Cardiac fibroblast (primary cell): ENCODE data around the gene TGFBI.
A peak's percentile ranks its signal among the peaks of the same experiment; 100 is the strongest.

Experiments
- DNase-seq, 2 donors: peaks; one replicate each; pipeline versions ENCODE4 v3.0.0 to v3.0.0-alpha.2; 2010; ENCODE audit warnings: low read depth in 2 of 2
- H3K4me3 ChIP-seq, 2 donors: replicated peaks in 1 of 2; 1 replicate in 1 of 2; 2 replicates in 1 of 2; pipeline ENCODE4 v1.5.1; 2011; ENCODE audit warnings: low read depth in 2 of 2, low read length in 2 of 2, mild to moderate bottlenecking in 2 of 2, moderate library complexity in 1 of 2
- TF ChIP-seq, protein P1 (sequence below): IDR thresholded peaks from one replicate; pipeline ENCODE4 v1.5.1; 2011; ENCODE audit warnings: low read depth, mild to moderate bottlenecking, low read length, inconsistent platforms

TGFBI gene

GRCh38 chr5:136030956-136031611 is 2.3 kb downstream of the TGFBI start:
- DNase-seq, result no peak
- peak overlapping the region; percentile 18 to 80 for H3K4me3 ChIP-seq
- TF ChIP-seq, protein P1, sequence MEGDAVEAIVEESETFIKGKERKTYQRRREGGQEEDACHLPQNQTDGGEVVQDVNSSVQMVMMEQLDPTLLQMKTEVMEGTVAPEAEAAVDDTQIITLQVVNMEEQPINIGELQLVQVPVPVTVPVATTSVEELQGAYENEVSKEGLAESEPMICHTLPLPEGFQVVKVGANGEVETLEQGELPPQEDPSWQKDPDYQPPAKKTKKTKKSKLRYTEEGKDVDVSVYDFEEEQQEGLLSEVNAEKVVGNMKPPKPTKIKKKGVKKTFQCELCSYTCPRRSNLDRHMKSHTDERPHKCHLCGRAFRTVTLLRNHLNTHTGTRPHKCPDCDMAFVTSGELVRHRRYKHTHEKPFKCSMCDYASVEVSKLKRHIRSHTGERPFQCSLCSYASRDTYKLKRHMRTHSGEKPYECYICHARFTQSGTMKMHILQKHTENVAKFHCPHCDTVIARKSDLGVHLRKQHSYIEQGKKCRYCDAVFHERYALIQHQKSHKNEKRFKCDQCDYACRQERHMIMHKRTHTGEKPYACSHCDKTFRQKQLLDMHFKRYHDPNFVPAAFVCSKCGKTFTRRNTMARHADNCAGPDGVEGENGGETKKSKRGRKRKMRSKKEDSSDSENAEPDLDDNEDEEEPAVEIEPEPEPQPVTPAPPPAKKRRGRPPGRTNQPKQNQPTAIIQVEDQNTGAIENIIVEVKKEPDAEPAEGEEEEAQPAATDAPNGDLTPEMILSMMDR, result no peak

DNA sequence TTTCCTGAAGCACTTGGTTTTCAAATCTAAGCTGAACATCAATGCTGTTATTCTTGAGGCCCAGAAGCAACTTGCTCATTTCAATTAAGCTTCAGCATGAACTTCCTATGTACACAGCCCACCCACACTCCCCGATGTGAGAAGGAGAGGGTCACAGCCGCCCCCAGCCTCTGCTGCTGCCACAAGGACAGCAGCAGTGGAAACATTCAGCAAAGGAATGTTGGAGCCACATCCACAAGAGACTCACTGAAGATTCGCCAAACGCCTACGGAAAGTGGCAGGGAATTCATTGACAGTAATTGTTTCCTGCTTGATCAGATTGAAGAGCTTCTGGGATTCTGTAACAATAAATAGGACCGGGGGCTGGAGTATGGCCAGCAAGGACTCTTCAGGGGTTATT is 2.9 kb downstream of the TGFBI start:
- DNase-seq, result no peak
- H3K4me3 ChIP-seq, result peak overlapping the region in 1 of 2 donors; percentile 80
- TF ChIP-seq, protein P1, result no peak

- peak; percentile 84 to 96 for DNase-seq
- H3K4me3 ChIP-seq, result no peak overlapping the region
- TF ChIP-seq, protein P1, result no peak
Measured at GRCh38 chr5:136032564-136032963, 3.8 kb downstream of the TGFBI start.

DNA sequence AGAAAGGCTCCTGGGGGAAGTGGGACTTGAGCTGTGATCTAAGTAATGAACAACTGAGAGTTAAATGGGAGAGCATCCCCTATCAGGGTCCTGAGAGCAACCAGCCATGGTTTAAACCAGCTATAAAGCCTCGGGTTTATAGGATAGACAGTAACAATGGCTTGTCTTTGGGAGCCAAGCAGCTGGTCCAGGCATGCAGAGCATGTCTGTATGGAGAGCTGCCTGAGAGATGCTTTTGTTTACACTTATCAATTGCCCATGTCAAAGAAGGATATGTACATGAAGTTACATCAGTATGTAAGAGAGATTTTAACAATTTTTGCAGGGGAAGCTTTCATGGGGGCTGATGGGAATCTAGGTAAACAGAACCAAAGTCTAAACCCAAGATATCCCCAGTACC is 4.4 kb downstream of the TGFBI start:
- no peak overlapping the region for H3K4me3 ChIP-seq
- DNase-seq, result no peak
- TF ChIP-seq, protein P1, result no peak

GRCh38 chr5:136033848-136034247 is 5.1 kb downstream of the TGFBI start:
- peak in 1 of 2 donors; percentile 66 for DNase-seq
- TF ChIP-seq, protein P1, result no peak
- no peak overlapping the region for H3K4me3 ChIP-seq

- no peak for DNase-seq
- H3K4me3 ChIP-seq, result no peak overlapping the region
- TF ChIP-seq, protein P1, result no peak
Measured at GRCh38 chr5:136034492-136034891, 5.7 kb downstream of the TGFBI start.

- TF ChIP-seq, protein P1, result no peak
- no peak for DNase-seq
- no peak overlapping the region for H3K4me3 ChIP-seq
Measured at GRCh38 chr5:136034984-136035383, 6.2 kb downstream of the TGFBI start.
